NCI-H2107 treated with DMSO at 0.1 percent for 48 hours (cell line): ENCODE data around the gene GLIS1.

Experiments used
- DNase-seq: peaks from one replicate; lab custom pipeline; 2025; ENCODE audit not compliant: unreplicated experiment; lab: John Stamatoyannopoulos, UW

GLIS1 gene

GRCh38 chr1:53512807-53513755 lies 225.9 kb downstream of the GLIS1 start:
- DNase-seq = peak; percentile 50

GRCh38 chr1:53511933-53512806 lies 226.8 kb downstream of the GLIS1 start:
- DNase-seq = peak; percentile 43

- DNase-seq = no peak
Observed at GRCh38 chr1:53511323-53511932, 227.5 kb downstream of the GLIS1 start.

GRCh38 chr1:53510215-53510614 lies 228.7 kb downstream of the GLIS1 start:
- DNase-seq = no peak

GRCh38 chr1:53509775-53510174 lies 229.2 kb downstream of the GLIS1 start:
- DNase-seq = no peak

- DNase-seq = no peak
Observed at GRCh38 chr1:53508991-53509666, 229.8 kb downstream of the GLIS1 start.

GRCh38 chr1:53508056-53508990 lies 230.6 kb downstream of the GLIS1 start:
- no peak for DNase-seq

- DNase-seq = no peak
Observed at GRCh38 chr1:53507116-53507820, 231.7 kb downstream of the GLIS1 start.

- DNase-seq = no peak
Observed at GRCh38 chr1:53506355-53507050, 232.5 kb downstream of the GLIS1 start.

GRCh38 chr1:53505891-53506290 lies 233.1 kb downstream of the GLIS1 start:
- DNase-seq = no peak

- DNase-seq = no peak
Observed at GRCh38 chr1:53505401-53505800, 233.6 kb downstream of the GLIS1 start.

GRCh38 chr1:53504901-53505300 lies 234.1 kb downstream of the GLIS1 start:
- DNase-seq = no peak

GRCh38 chr1:53503433-53504217 lies 235.3 kb downstream of the GLIS1 start:
- DNase-seq = no peak

- no peak for DNase-seq
Observed at GRCh38 chr1:53502641-53503432, 236.1 kb downstream of the GLIS1 start.

- no peak for DNase-seq
Observed at GRCh38 chr1:53501065-53502005, 237.6 kb downstream of the GLIS1 start.
